Cerebellar nuclear complex (tissue), 1 donor: ENCODE data around the gene KIAA1958.

ENCODE experiments used
- DNase-seq, 2 experiments: peaks; one replicate each; lab custom pipeline; 2025; lab: John Stamatoyannopoulos, UW

The KIAA1958 gene

GRCh38 chr9:112530751-112531205, 44.2 kb downstream of the KIAA1958 start:
- DNase-seq = no peak

- DNase-seq = no peak
Observed at GRCh38 chr9:112531666-112532282, 45.1 kb downstream of the KIAA1958 start.

- DNase-seq = no peak
Observed at GRCh38 chr9:112532427-112532826, 45.8 kb downstream of the KIAA1958 start.

GRCh38 chr9:112533660-112534059, 47.0 kb downstream of the KIAA1958 start:
- no peak for DNase-seq

GRCh38 chr9:112535301-112535700, 48.7 kb downstream of the KIAA1958 start:
- DNase-seq = no peak

GRCh38 chr9:112535811-112536210, 49.2 kb downstream of the KIAA1958 start:
- DNase-seq = no peak

GRCh38 chr9:112537561-112537960, 50.9 kb downstream of the KIAA1958 start:
- no peak for DNase-seq

GRCh38 chr9:112540800-112541199, 54.2 kb downstream of the KIAA1958 start:
- DNase-seq = no peak

- DNase-seq = no peak
Observed at GRCh38 chr9:112541685-112542084, 55.1 kb downstream of the KIAA1958 start.

- DNase-seq = no peak
Observed at GRCh38 chr9:112542593-112543292, 56.1 kb downstream of the KIAA1958 start.

GRCh38 chr9:112544477-112544876, 57.9 kb downstream of the KIAA1958 start:
- DNase-seq = no peak

GRCh38 chr9:112545237-112545636, 58.6 kb downstream of the KIAA1958 start:
- DNase-seq = no peak

- no peak for DNase-seq
Observed at GRCh38 chr9:112546149-112547012, 59.8 kb downstream of the KIAA1958 start.

GRCh38 chr9:112548051-112548440, 61.4 kb downstream of the KIAA1958 start:
- DNase-seq = no peak

GRCh38 chr9:112548836-112549595, 62.4 kb downstream of the KIAA1958 start:
- no peak for DNase-seq

GRCh38 chr9:112550531-112550930, 63.9 kb downstream of the KIAA1958 start:
- no peak for DNase-seq

- no peak for DNase-seq
Observed at GRCh38 chr9:112551641-112552040, 65.0 kb downstream of the KIAA1958 start.

- DNase-seq = no peak
Observed at GRCh38 chr9:112552229-112553056, 65.8 kb downstream of the KIAA1958 start.

- DNase-seq = no peak
Observed at GRCh38 chr9:112553256-112553826, 66.7 kb downstream of the KIAA1958 start.

- no peak for DNase-seq
Observed at GRCh38 chr9:112554516-112554915, 67.9 kb downstream of the KIAA1958 start.
